22Rv1 (cell line): ENCODE data around the gene CFAP119.

Experiments used
- CTCF ChIP-seq: fragments of 450-650 bp; IDR thresholded peaks from 2 replicates; pipeline ENCODE4 v1.5.1; 2017; ENCODE audit warnings: mild to moderate bottlenecking
- ZFX ChIP-seq: fragments of 450-650 bp; IDR thresholded peaks from 2 replicates; pipeline ENCODE4 v1.6.1; 2017; ENCODE audit warnings: antibody characterized with exemption, borderline replicate concordance

- TF ChIP-seq CTCF (no peak), ZFX (no peak)
These were observed 13.7 kb upstream of the CFAP119 start for GRCh38 chr16:30775392-30776188.
